ENCODE data around the gene APH1B.
A peak's percentile ranks its signal among the peaks of the same experiment; 100 is the strongest.

The APH1B gene

GRCh38 chr15:63353887-63354286 is 76.5 kb downstream of the APH1B start:
- Histone ChIP-seq H3K14ac (ENCODE audit: low read length) (no peak overlapping the region), H3K27ac (replicated peaks; ENCODE audit: low read length) (no peak overlapping the region), H4K91ac (ENCODE audit: low read depth, low read length, poor library complexity) (no peak overlapping the region), H3K4ac (ENCODE audit: low read length) (no peak overlapping the region), H3K9ac (ENCODE audit: low read depth, low read length, poor library complexity) (no peak overlapping the region), H2BK5ac (ENCODE audit: low read length) (no peak overlapping the region), H2AFZ (ENCODE audit: low read length) (no peak overlapping the region), H2BK120ac (ENCODE audit: low read depth, low read length) (no peak overlapping the region), H3K4me2 (ENCODE audit: insufficient read depth, low read length, poor library complexity, severe bottlenecking) (no peak overlapping the region), H3K9me3 (replicated peaks in 1 of 2; ENCODE audit: control insufficient read depth in 2 of 2, insufficient read depth in 1 of 2, low read depth in 1 of 2, low read length in 2 of 2) (no peaks in the 10 kb centered on the region), H2AK5ac (ENCODE audit: low read depth, low read length) (no peak overlapping the region), H2BK12ac (ENCODE audit: low read length) (no peak overlapping the region), H3K4me3 (ENCODE audit: low read length in 2 of 2) (no peak overlapping the region), H3K23ac (ENCODE audit: low read depth, low read length, poor library complexity) (no peak overlapping the region), H3K18ac (ENCODE audit: low read length) (no peak overlapping the region), H4K8ac (ENCODE audit: low read depth, low read length) (no peak overlapping the region), H2BK15ac (ENCODE audit: low read length) (no peak overlapping the region), H3K79me1 (ENCODE audit: low read depth, low read length) (no peaks in the 10 kb centered on the region), H3K36me3 (replicated peaks in 1 of 2; ENCODE audit: control insufficient read depth in 2 of 2, insufficient read depth in 2 of 2, low read length in 2 of 2) (no peaks in the 10 kb centered on the region), H3K27me3 (ENCODE audit: control insufficient read depth in 3 of 3, insufficient read depth in 3 of 3, low read depth in 1 of 3, low read length in 3 of 3) (peaks cover 0 to 15% (median 3%) of the 10 kb centered on the region in 3 experiments), H3K4me1 (ENCODE audit: control insufficient read depth in 2 of 2, insufficient read depth in 1 of 2, low read depth in 1 of 2, low read length in 2 of 2) (peaks cover 5 to 12% of the 10 kb centered on the region in 2 donors)
- DNase-seq (ENCODE audit: low spot score), result no peak
- no CpG with 5 or more reads among the region's 5 CpGs for WGBS, 2 donors (ENCODE audit: extremely low coverage in 2 of 2, insufficient read length in 2 of 2, insufficient replicate concordance in 1 of 2)

- peaks cover 3 to 12% of the 10 kb centered on the region in 2 donors for H3K4me1 ChIP-seq (ENCODE audit: control insufficient read depth in 2 of 2, insufficient read depth in 1 of 2, low read depth in 1 of 2, low read length in 2 of 2)
- H3K18ac ChIP-seq (ENCODE audit: low read length), result no peak overlapping the region
- no peak overlapping the region for H3K14ac ChIP-seq (ENCODE audit: low read length)
- no peak overlapping the region for H3K4me2 ChIP-seq (ENCODE audit: insufficient read depth, low read length, poor library complexity, severe bottlenecking)
- H3K23ac ChIP-seq (ENCODE audit: low read depth, low read length, poor library complexity), result no peak overlapping the region
- H3K79me1 ChIP-seq (ENCODE audit: low read depth, low read length), result no peaks in the 10 kb centered on the region
- peak overlapping the region; percentile 10 for H2BK12ac ChIP-seq (ENCODE audit: low read length)
- H2BK5ac ChIP-seq (ENCODE audit: low read length), result no peak overlapping the region
- H2AK5ac ChIP-seq (ENCODE audit: low read depth, low read length), result no peak overlapping the region
- peak overlapping the region in 1 of 2 donors; percentile 8 for H3K4me3 ChIP-seq (ENCODE audit: low read length in 2 of 2)
- H4K91ac ChIP-seq (ENCODE audit: low read depth, low read length, poor library complexity), result no peak overlapping the region
- no peak overlapping the region for H3K4ac ChIP-seq (ENCODE audit: low read length)
- H2BK120ac ChIP-seq (ENCODE audit: low read depth, low read length), result no peak overlapping the region
- H4K8ac ChIP-seq (ENCODE audit: low read depth, low read length), result no peak overlapping the region
- peaks cover 0 to 2% of the 10 kb centered on the region in 2 donors for H3K9me3 ChIP-seq (replicated peaks in 1 of 2; ENCODE audit: control insufficient read depth in 2 of 2, insufficient read depth in 1 of 2, low read depth in 1 of 2, low read length in 2 of 2)
- no CpG with 5 or more reads among the region's 22 CpGs for WGBS, 2 donors (ENCODE audit: extremely low coverage in 2 of 2, insufficient read length in 2 of 2, insufficient replicate concordance in 1 of 2)
- no peak overlapping the region for H3K27ac ChIP-seq (replicated peaks; ENCODE audit: low read length)
- H3K9ac ChIP-seq (ENCODE audit: low read depth, low read length, poor library complexity), result peak overlapping the region; percentile 18
- no peaks in the 10 kb centered on the region for H3K36me3 ChIP-seq (replicated peaks in 1 of 2; ENCODE audit: control insufficient read depth in 2 of 2, insufficient read depth in 2 of 2, low read length in 2 of 2)
- peaks cover 0 to 25% (median 0%) of the 10 kb centered on the region in 3 experiments for H3K27me3 ChIP-seq (ENCODE audit: control insufficient read depth in 3 of 3, insufficient read depth in 3 of 3, low read depth in 1 of 3, low read length in 3 of 3)
- H2AFZ ChIP-seq (ENCODE audit: low read length), result peak overlapping the region; percentile 20
- DNase-seq (ENCODE audit: low spot score), result no peak
- H2BK15ac ChIP-seq (ENCODE audit: low read length), result no peak overlapping the region
These were observed 77.6 kb downstream of the APH1B start for GRCh38 chr15:63354821-63355650.

DNA sequence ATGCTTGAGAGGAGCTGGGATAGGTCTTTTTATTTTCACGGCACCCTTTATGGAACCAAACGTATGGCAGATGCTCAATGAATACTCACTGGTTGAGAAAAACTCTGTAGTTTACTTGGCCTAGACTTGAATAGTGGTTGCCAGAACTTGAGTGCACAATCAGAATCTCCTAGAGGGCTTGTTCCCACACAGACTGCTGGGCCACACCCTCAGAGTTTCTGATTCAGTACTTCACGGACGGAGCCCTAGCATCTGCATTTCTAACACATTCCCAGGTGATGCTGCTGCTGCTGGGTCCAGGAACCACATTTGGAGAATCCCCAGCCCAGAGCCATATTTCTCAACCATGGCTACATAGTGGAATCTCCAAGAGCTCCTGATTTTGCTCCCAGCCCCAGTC is 79.7 kb downstream of the APH1B start:
- no peak overlapping the region for H3K4me2 ChIP-seq (ENCODE audit: insufficient read depth, low read length, poor library complexity, severe bottlenecking)
- H2BK120ac ChIP-seq (ENCODE audit: low read depth, low read length), result no peak overlapping the region
- no peak overlapping the region for H3K23ac ChIP-seq (ENCODE audit: low read depth, low read length, poor library complexity)
- H4K91ac ChIP-seq (ENCODE audit: low read depth, low read length, poor library complexity), result no peak overlapping the region
- WGBS, 2 donors (ENCODE audit: extremely low coverage in 2 of 2, insufficient read length in 2 of 2, insufficient replicate concordance in 1 of 2), result no CpG with 5 or more reads among the region's 4 CpGs
- H2AFZ ChIP-seq (ENCODE audit: low read length), result no peak overlapping the region
- H3K27me3 ChIP-seq (ENCODE audit: control insufficient read depth in 3 of 3, insufficient read depth in 3 of 3, low read depth in 1 of 3, low read length in 3 of 3), result peaks cover 0 to 34% (median 0%) of the 10 kb centered on the region in 3 experiments
- H3K9me3 ChIP-seq (replicated peaks in 1 of 2; ENCODE audit: control insufficient read depth in 2 of 2, insufficient read depth in 1 of 2, low read depth in 1 of 2, low read length in 2 of 2), result peaks cover 0 to 2% of the 10 kb centered on the region in 2 donors
- no peak for DNase-seq (ENCODE audit: low spot score)
- no peaks in the 10 kb centered on the region for H3K36me3 ChIP-seq (replicated peaks in 1 of 2; ENCODE audit: control insufficient read depth in 2 of 2, insufficient read depth in 2 of 2, low read length in 2 of 2)
- no peak overlapping the region for H3K9ac ChIP-seq (ENCODE audit: low read depth, low read length, poor library complexity)
- no peak overlapping the region for H3K18ac ChIP-seq (ENCODE audit: low read length)
- H3K14ac ChIP-seq (ENCODE audit: low read length), result no peak overlapping the region
- H3K4me1 ChIP-seq (ENCODE audit: control insufficient read depth in 2 of 2, insufficient read depth in 1 of 2, low read depth in 1 of 2, low read length in 2 of 2), result peaks cover 3 to 15% of the 10 kb centered on the region in 2 donors
- no peak overlapping the region for H4K8ac ChIP-seq (ENCODE audit: low read depth, low read length)
- no peaks in the 10 kb centered on the region for H3K79me1 ChIP-seq (ENCODE audit: low read depth, low read length)
- no peak overlapping the region for H3K27ac ChIP-seq (replicated peaks; ENCODE audit: low read length)
- no peak overlapping the region for H2BK15ac ChIP-seq (ENCODE audit: low read length)
- H2BK12ac ChIP-seq (ENCODE audit: low read length), result no peak overlapping the region
- H2AK5ac ChIP-seq (ENCODE audit: low read depth, low read length), result no peak overlapping the region
- no peak overlapping the region for H3K4ac ChIP-seq (ENCODE audit: low read length)
- H2BK5ac ChIP-seq (ENCODE audit: low read length), result no peak overlapping the region
- H3K4me3 ChIP-seq (ENCODE audit: low read length in 2 of 2), result no peak overlapping the region

DNA sequence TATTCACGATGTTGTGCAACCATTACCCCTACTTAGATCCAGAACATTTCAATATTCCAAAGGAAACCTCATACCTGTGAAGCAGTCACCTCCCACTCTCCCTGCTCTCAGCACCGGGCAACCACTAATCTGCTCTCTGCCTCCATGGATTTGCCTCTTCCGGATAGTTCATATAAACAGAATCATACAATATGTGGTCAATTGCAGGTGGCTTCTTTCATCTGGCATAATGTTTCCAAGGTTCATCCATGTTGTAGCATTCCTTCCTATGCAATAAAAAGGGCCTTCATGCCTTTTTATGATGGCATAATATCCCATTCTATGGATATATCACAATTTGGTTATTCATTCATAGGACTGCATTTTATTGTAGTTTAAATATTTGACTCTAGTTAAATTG is 80.3 kb downstream of the APH1B start:
- Histone ChIP-seq H4K91ac (ENCODE audit: low read depth, low read length, poor library complexity) (no peak overlapping the region), H3K23ac (ENCODE audit: low read depth, low read length, poor library complexity) (no peak overlapping the region), H2AK5ac (ENCODE audit: low read depth, low read length) (no peak overlapping the region), H2BK120ac (ENCODE audit: low read depth, low read length) (no peak overlapping the region), H3K27ac (replicated peaks; ENCODE audit: low read length) (no peak overlapping the region), H3K4me1 (ENCODE audit: control insufficient read depth in 2 of 2, insufficient read depth in 1 of 2, low read depth in 1 of 2, low read length in 2 of 2) (peaks cover 3 to 20% of the 10 kb centered on the region in 2 donors), H3K4me3 (ENCODE audit: low read length in 2 of 2) (no peak overlapping the region), H3K27me3 (ENCODE audit: control insufficient read depth in 3 of 3, insufficient read depth in 3 of 3, low read depth in 1 of 3, low read length in 3 of 3) (peaks cover 0 to 34% (median 0%) of the 10 kb centered on the region in 3 experiments), H2BK5ac (ENCODE audit: low read length) (no peak overlapping the region), H3K4ac (ENCODE audit: low read length) (no peak overlapping the region), H3K9ac (ENCODE audit: low read depth, low read length, poor library complexity) (no peak overlapping the region), H4K8ac (ENCODE audit: low read depth, low read length) (no peak overlapping the region), H3K18ac (ENCODE audit: low read length) (no peak overlapping the region), H3K79me1 (ENCODE audit: low read depth, low read length) (no peaks in the 10 kb centered on the region), H2BK15ac (ENCODE audit: low read length) (no peak overlapping the region), H3K36me3 (replicated peaks in 1 of 2; ENCODE audit: control insufficient read depth in 2 of 2, insufficient read depth in 2 of 2, low read length in 2 of 2) (no peaks in the 10 kb centered on the region), H3K9me3 (replicated peaks in 1 of 2; ENCODE audit: control insufficient read depth in 2 of 2, insufficient read depth in 1 of 2, low read depth in 1 of 2, low read length in 2 of 2) (peaks cover 0 to 2% of the 10 kb centered on the region in 2 donors), H3K4me2 (ENCODE audit: insufficient read depth, low read length, poor library complexity, severe bottlenecking) (no peak overlapping the region), H3K14ac (ENCODE audit: low read length) (no peak overlapping the region), H2AFZ (ENCODE audit: low read length) (no peak overlapping the region), H2BK12ac (ENCODE audit: low read length) (no peak overlapping the region)
- no peak for DNase-seq (ENCODE audit: low spot score)
- no CpG with 5 or more reads among the region's 3 CpGs for WGBS, 2 donors (ENCODE audit: extremely low coverage in 2 of 2, insufficient read length in 2 of 2, insufficient replicate concordance in 1 of 2)
